Endothelial cell of umbilical vein (primary cell): ENCODE results near the gene KRT74. TPM values are rescaled to one million over a fixed set of nuclear protein-coding genes. Genes with fewer than 3 reads are reported as not detected.

Source experiments
- BruUV-seq: library from RNA; stranded (reverse); fragments of 400-500 nt; replicated peaks from 2 replicates; lab custom pipeline; 2021; lab: Mats Ljungman, UMichigan
- CTCF ChIA-PET: fragments of 300-600, 350-600 bp; sonication (Branson Sonifier 250); formaldehyde crosslinking; loops from one replicate; lab custom pipeline; 2021; ENCODE audit warnings: antibody characterized with exemption, inconsistent platforms; lab: Charles Lee
- POLR2A ChIA-PET: fragments of 300-600, 350-600 bp; sonication (Branson Sonifier 250); formaldehyde crosslinking; loops from one replicate; lab custom pipeline; 2021; ENCODE audit warnings: antibody characterized with exemption, inconsistent platforms; lab: Charles Lee
- DNase-seq: peaks from one replicate; pipeline ENCODE4 v3.0.0-alpha.2; 2011; ENCODE audit warnings: low read depth, low spot score
- FAIRE-seq: peaks from 2 replicates; lab custom pipeline; 2011; peaks lifted over from hg19 to GRCh38; lab: Jason Lieb, UNC
- H2AFZ ChIP-seq: 2 replicates; pipeline ENCODE4 v1.6.0; 2012; ENCODE audit warnings: low read depth, low read length, control low read depth, inconsistent platforms
- H3K27ac ChIP-seq: 2 replicates; pipeline ENCODE4 v1.5.1; 2011; ENCODE audit warnings: low read depth, mild to moderate bottlenecking, control low read depth, low read length, moderate library complexity; ENCODE audit not compliant: insufficient read depth
- H3K27me3 ChIP-seq, 2 experiments: 2 replicates each; pipeline versions ENCODE4 v1.6.0 to v1.6.1; 2011; ENCODE audit warnings: low read length in 2 of 2, mixed read lengths in 1 of 2; ENCODE audit not compliant: control insufficient read depth in 2 of 2, insufficient read depth in 2 of 2
- H3K36me3 ChIP-seq, 2 experiments: 2 replicates in 1 of 2; 3 replicates in 1 of 2; pipeline ENCODE4 v1.5.1; 2011; ENCODE audit warnings: low read length in 2 of 2, mild to moderate bottlenecking in 1 of 2, moderate library complexity in 1 of 2; ENCODE audit not compliant: control insufficient read depth in 2 of 2, insufficient read depth in 2 of 2; ENCODE audit errors: extremely low read depth in 1 of 2
- H3K4me1 ChIP-seq: 3 replicates; pipeline ENCODE4 v1.5.1; 2011; ENCODE audit warnings: mild to moderate bottlenecking, low read length; ENCODE audit not compliant: control insufficient read depth, insufficient read depth; ENCODE audit errors: extremely low read depth
- H3K4me2 ChIP-seq: 2 replicates; pipeline ENCODE4 v1.6.1; 2011; ENCODE audit warnings: low read length, control low read depth, mixed read lengths; ENCODE audit not compliant: insufficient read depth
- H3K4me3 ChIP-seq, 3 experiments: fragments of 200-600 bp in 1 of 3; sonication (generic), shearing (Covaris generic) in 1 of 3; replicated peaks in 1 of 3; 2 replicates each; pipeline ENCODE4 v1.5.1; 2011 to 2016; ENCODE audit warnings: control low read depth in 3 of 3, low read length in 3 of 3, mild to moderate bottlenecking in 2 of 3, inconsistent platforms in 1 of 3, low read depth in 1 of 3, moderate library complexity in 1 of 3; ENCODE audit not compliant: insufficient read depth in 1 of 3
- H3K79me2 ChIP-seq: 2 replicates; pipeline ENCODE4 v1.6.0; 2012; ENCODE audit warnings: low read length, inconsistent platforms; ENCODE audit not compliant: control insufficient read depth, insufficient read depth
- H3K9ac ChIP-seq: replicated peaks from 2 replicates; pipeline ENCODE3; 2011; ENCODE audit warnings: low read length, control low read depth; ENCODE audit not compliant: insufficient read depth; ENCODE audit errors: extremely low read depth
- H3K9me1 ChIP-seq: replicated peaks from 3 replicates; pipeline ENCODE4 v1.6.0; 2011; ENCODE audit warnings: mild to moderate bottlenecking, low read length; ENCODE audit not compliant: control insufficient read depth, insufficient read depth; ENCODE audit errors: extremely low read depth
- H3K9me3 ChIP-seq: replicated peaks from 2 replicates; pipeline ENCODE4 v1.5.1; 2012; ENCODE audit warnings: low read length, inconsistent platforms; ENCODE audit not compliant: control insufficient read depth, insufficient read depth
- H4K20me1 ChIP-seq: replicated peaks from 2 replicates; pipeline ENCODE3; 2011; ENCODE audit warnings: mild to moderate bottlenecking, low read length; ENCODE audit not compliant: control insufficient read depth, insufficient read depth; ENCODE audit errors: extremely low read depth
- CTCF ChIP-seq, 2 donors: IDR thresholded peaks; 1 replicate in 1 of 2; 2 replicates in 1 of 2; pipeline ENCODE4 v1.5.1; 2011; ENCODE audit warnings: low read length in 2 of 2, mild to moderate bottlenecking in 2 of 2, moderate library complexity in 2 of 2, control low read depth in 1 of 2, inconsistent platforms in 1 of 2, low read depth in 1 of 2; ENCODE audit not compliant: insufficient read depth in 1 of 2; ENCODE audit errors: extremely low read depth in 1 of 2
- EZH2 ChIP-seq: IDR thresholded peaks from 2 replicates; pipeline ENCODE4 v1.6.1; 2012; ENCODE audit warnings: borderline replicate concordance, low read depth, mild to moderate bottlenecking, moderate library complexity, low read length, inconsistent platforms; ENCODE audit not compliant: severe bottlenecking
- FOS ChIP-seq: IDR thresholded peaks from 2 replicates; pipeline ENCODE4 v1.6.1; 2011; ENCODE audit warnings: mild to moderate bottlenecking, low read length, moderate library complexity, borderline replicate concordance; ENCODE audit not compliant: insufficient read depth
- GATA2 ChIP-seq: IDR thresholded peaks from 2 replicates; pipeline ENCODE4 v1.7.0; 2011; ENCODE audit warnings: low read depth, mild to moderate bottlenecking, moderate library complexity, mixed read lengths, low read length; ENCODE audit not compliant: insufficient read length, insufficient read depth
- JUN ChIP-seq: IDR thresholded peaks from 2 replicates; pipeline ENCODE4 v1.6.1; 2011; ENCODE audit warnings: borderline replicate concordance, low read depth; ENCODE audit not compliant: insufficient read length, insufficient read depth
- MAX ChIP-seq: IDR thresholded peaks from 2 replicates; pipeline ENCODE4 v1.6.1; 2011; ENCODE audit not compliant: insufficient read depth, insufficient read length
- MYC ChIP-seq: IDR thresholded peaks from one replicate; pipeline ENCODE4 v1.6.1; 2011; ENCODE audit warnings: mild to moderate bottlenecking, low read depth, low read length
- POLR2A ChIP-seq: IDR thresholded peaks from 2 replicates; pipeline ENCODE4 v1.6.1; 2012; ENCODE audit warnings: low read depth, mild to moderate bottlenecking, control low read depth, low read length
- POLR2AphosphoS5 ChIP-seq: IDR thresholded peaks from 2 replicates; pipeline ENCODE4 v1.6.1; 2012; ENCODE audit warnings: low read depth, mild to moderate bottlenecking, control low read depth, low read length, moderate library complexity; ENCODE audit not compliant: insufficient read depth
- dilution Hi-C: fragments of 300-500 bp; cut with MboI; formaldehyde crosslinking; loops from one replicate; pipeline ENCODE4 v1.15.0; 2019; ENCODE audit warnings: low sequenced_read_pairs; ENCODE audit not compliant: extremely low pct_ligation_motif_present
- intact Hi-C: fragments of 100-400 bp; cut with micrococcal nuclease; formaldehyde crosslinking; loops from one replicate; pipeline ENCODE4 v1.10.0; 2022
- polyA plus RNA-seq, 4 experiments: library from polyadenylated mRNA; depleted of rRNA in 3 of 4; stranded (reverse) in 3 of 4; unstranded in 1 of 4; fragments of >200 nt; gene quantifications; 2 replicates each; pipeline versions ENCODE4 v1.2.1 to v1.2.3, GENCODE V29; 2011 to 2012; ENCODE audit warnings: missing spikeins in 1 of 4
- total RNA-seq: library from RNA; stranded (reverse); gene quantifications from 2 replicates; pipeline ENCODE4 v1.2.3, GENCODE V29; 2021

KRT74 gene
- total and polyA plus RNA-seq, 2 donors (not counting 3 experiments of a cell fraction or from before 2014, with no cell fraction given): not detected

- intact Hi-C loops (no loop called here), dilution Hi-C loops (no loop called here)
- CTCF ChIA-PET: no interaction called here
- Histone ChIP-seq H3K9ac (no peak overlapping the region), H4K20me1 (no peaks in the 10 kb centered on the region), H3K79me2 (no peaks in the 10 kb centered on the region), H3K9me1 (no peaks in the 10 kb centered on the region), H3K36me3 (no peaks in the 10 kb centered on the region), H3K4me2 (no peak overlapping the region), H3K4me3 (no peak overlapping the region), H3K27ac (no peak overlapping the region), H3K27me3 (no peaks in the 10 kb centered on the region), H2AFZ (no peak overlapping the region), H3K4me1 (no peaks in the 10 kb centered on the region), H3K9me3 (no peaks in the 10 kb centered on the region)
- POLR2A ChIA-PET: no interaction called here
- no TSS peak for BruUV-seq
- DNase-seq (no peak), FAIRE-seq (no peak)
- TF ChIP-seq EZH2: no peak
- no peak for TF ChIP-seq POLR2AphosphoS5
- TF ChIP-seq POLR2A: no peak
- TF ChIP-seq JUN: no peak
- TF ChIP-seq MYC: no peak
- TF ChIP-seq MAX: no peak
- no peak for TF ChIP-seq CTCF (IDR thresholded peaks at IDR 0.05; ENCODE audit: extremely low read depth in 1 of 2, insufficient read depth in 1 of 2, low read depth in 1 of 2, low read length in 2 of 2)
- no peak for TF ChIP-seq GATA2
- no peak for TF ChIP-seq FOS
Measured at GRCh38 chr12:52616680-52617402, 43.2 kb upstream of the KRT74 start.
